ENCODE results near the gene HEXA.

- TF ChIP-seq REST (IDR thresholded peaks at IDR 0.05) (no peak), JUND (IDR thresholded peaks at IDR 0.05) (no peak), ZBTB33 (IDR thresholded peaks at IDR 0.05) (no peak)
- TF ChIP-seq, protein P1, sequence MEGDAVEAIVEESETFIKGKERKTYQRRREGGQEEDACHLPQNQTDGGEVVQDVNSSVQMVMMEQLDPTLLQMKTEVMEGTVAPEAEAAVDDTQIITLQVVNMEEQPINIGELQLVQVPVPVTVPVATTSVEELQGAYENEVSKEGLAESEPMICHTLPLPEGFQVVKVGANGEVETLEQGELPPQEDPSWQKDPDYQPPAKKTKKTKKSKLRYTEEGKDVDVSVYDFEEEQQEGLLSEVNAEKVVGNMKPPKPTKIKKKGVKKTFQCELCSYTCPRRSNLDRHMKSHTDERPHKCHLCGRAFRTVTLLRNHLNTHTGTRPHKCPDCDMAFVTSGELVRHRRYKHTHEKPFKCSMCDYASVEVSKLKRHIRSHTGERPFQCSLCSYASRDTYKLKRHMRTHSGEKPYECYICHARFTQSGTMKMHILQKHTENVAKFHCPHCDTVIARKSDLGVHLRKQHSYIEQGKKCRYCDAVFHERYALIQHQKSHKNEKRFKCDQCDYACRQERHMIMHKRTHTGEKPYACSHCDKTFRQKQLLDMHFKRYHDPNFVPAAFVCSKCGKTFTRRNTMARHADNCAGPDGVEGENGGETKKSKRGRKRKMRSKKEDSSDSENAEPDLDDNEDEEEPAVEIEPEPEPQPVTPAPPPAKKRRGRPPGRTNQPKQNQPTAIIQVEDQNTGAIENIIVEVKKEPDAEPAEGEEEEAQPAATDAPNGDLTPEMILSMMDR (IDR thresholded peaks at IDR 0.05; ENCODE audit: low read depth, low read length, missing input control): no peak
- TF ChIP-seq, protein P2, sequence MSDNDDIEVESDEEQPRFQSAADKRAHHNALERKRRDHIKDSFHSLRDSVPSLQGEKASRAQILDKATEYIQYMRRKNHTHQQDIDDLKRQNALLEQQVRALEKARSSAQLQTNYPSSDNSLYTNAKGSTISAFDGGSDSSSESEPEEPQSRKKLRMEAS (IDR thresholded peaks at IDR 0.05): no peak
These were observed 6.9 kb downstream of the HEXA start for GRCh38 chr15:72368899-72369298.
